ENCODE data around the gene UNK. TPM values are rescaled to one million over a fixed set of nuclear protein-coding genes. Genes with fewer than 3 reads are reported as not detected.

UNK gene
- total RNA-seq, 4 donors from 2014 or later = 27.8 to 68.2 (median 31.9) TPM

DNA sequence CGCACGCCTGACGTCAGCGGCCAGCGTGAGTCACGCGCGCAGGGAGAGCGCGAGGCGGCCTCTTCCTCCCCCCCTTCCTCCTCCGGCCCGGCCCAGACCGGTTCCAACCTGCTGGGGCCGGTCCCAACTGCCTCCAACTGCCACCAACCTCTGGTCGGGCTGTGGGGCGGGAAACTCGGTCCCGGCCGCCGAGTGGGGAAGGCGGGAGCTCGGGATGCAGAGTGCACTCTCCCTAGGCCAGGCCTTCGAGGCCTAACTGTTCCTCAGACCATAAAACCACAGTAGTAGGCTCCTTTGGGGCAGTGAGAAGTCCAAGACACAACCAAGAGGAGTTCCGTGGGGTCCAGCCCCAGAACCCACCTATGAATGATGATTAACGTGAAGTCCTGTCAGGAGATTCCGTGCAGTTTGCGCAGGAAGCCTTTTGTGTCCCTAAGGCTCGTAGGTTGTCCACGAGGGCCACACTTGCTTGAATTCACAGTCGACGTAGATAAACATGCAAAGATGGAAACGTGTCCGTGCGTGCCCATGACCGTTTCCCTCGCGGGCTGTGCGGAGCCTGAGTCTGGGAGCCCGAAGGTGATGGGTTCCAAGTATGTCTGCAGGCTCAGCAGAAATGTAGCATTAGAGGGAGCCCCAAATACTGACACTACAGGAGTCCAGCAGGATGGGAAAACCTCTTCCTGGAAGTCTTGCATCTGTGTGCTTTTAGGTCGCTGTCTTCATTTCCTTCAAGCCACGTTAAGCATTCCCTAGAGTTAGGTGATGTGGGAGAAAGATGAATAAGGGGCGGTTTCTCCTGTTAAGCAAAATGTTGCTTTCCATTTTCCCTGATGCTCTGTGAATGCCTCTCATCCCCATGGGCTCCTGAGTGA, 647 bp downstream of the UNK start:
- 3% methylated on average over 23 of the region's 43 CpGs for WGBS
- Histone ChIP-seq H3K36me3 (peaks cover 2% of the 10 kb centered on the region), H3K4me1 (peaks cover 68% of the 10 kb centered on the region), H3K27me3 (no peaks in the 10 kb centered on the region), H3K9me3 (no peaks in the 10 kb centered on the region), H3K27ac (peak overlapping the region; percentile 99), H3K4me3 (peak overlapping the region; percentile 68)
- no peak for TF ChIP-seq CTCF (IDR thresholded peaks at IDR 0.05)
- TF ChIP-seq EP300 (IDR thresholded peaks at IDR 0.05) = peak; percentile 95
- TF ChIP-seq POLR2AphosphoS5 (IDR thresholded peaks at IDR 0.05) = peak; percentile 55 to 97 (median 94)
- peak in 1 of 2 donors; percentile 13 for TF ChIP-seq POLR2A (IDR thresholded peaks at IDR 0.05)
- peak; percentile 95 for DNase-seq (ENCODE audit: low spot score in 2 of 2)

- Histone ChIP-seq H3K4me3 (no peak overlapping the region), H3K4me1 (peaks cover 28% of the 10 kb centered on the region), H3K27ac (no peak overlapping the region), H3K27me3 (no peaks in the 10 kb centered on the region), H3K9me3 (no peaks in the 10 kb centered on the region), H3K36me3 (peaks cover 18% of the 10 kb centered on the region)
- 70% methylated on average over 6 of the region's 6 CpGs for WGBS
- TF ChIP-seq EP300 (IDR thresholded peaks at IDR 0.05) (no peak), POLR2AphosphoS5 (IDR thresholded peaks at IDR 0.05) (no peak), POLR2A (IDR thresholded peaks at IDR 0.05) (no peak), CTCF (IDR thresholded peaks at IDR 0.05) (no peak)
- DNase-seq (ENCODE audit: low spot score in 2 of 2) = no peak
Observed at GRCh38 chr17:75791254-75791653, 6.6 kb downstream of the UNK start.

DNA sequence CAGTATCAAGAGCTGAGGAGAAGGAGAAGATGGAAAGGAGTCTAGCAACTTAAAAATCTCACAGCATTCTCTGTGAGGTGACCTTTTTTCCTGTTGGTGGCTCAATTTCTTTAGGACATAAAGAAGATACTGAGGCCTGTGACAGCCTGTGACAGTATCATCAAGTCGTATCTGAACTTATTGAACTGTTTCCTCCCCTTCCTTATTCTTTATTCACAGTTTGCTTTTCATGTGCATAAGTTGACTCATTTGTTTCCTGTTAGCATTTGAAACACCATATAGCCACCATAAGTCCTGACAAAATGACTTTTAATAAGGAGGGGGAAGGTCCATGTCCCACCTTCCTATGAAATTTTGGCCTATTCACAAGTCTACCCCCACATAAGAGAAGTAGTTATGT, 8.9 kb downstream of the UNK start:
- Histone ChIP-seq H3K36me3 (peaks cover 27% of the 10 kb centered on the region), H3K4me1 (peaks cover 9% of the 10 kb centered on the region), H3K27me3 (no peaks in the 10 kb centered on the region), H3K9me3 (no peaks in the 10 kb centered on the region), H3K27ac (no peak overlapping the region), H3K4me3 (no peak overlapping the region)
- WGBS = 56% methylated on average over 1 of the region's 1 CpG
- DNase-seq (ENCODE audit: low spot score in 2 of 2) = no peak
- TF ChIP-seq CTCF (IDR thresholded peaks at IDR 0.05) (no peak), POLR2AphosphoS5 (IDR thresholded peaks at IDR 0.05) (no peak), POLR2A (IDR thresholded peaks at IDR 0.05) (no peak), EP300 (IDR thresholded peaks at IDR 0.05) (no peak)

GRCh38 chr17:75795820-75796607, 11.4 kb downstream of the UNK start:
- Histone ChIP-seq H3K27ac (no peak overlapping the region), H3K27me3 (no peaks in the 10 kb centered on the region), H3K36me3 (peaks cover 43% of the 10 kb centered on the region), H3K4me3 (no peak overlapping the region), H3K9me3 (no peaks in the 10 kb centered on the region), H3K4me1 (no peaks in the 10 kb centered on the region)
- WGBS = 91% methylated on average over 8 of the region's 8 CpGs
- peak in 1 of 2 donors; percentile 37 for DNase-seq (ENCODE audit: low spot score in 2 of 2)
- TF ChIP-seq POLR2AphosphoS5 (IDR thresholded peaks at IDR 0.05) = no peak
- no peak for TF ChIP-seq POLR2A (IDR thresholded peaks at IDR 0.05)
- no peak for TF ChIP-seq CTCF (IDR thresholded peaks at IDR 0.05)
- no peak for TF ChIP-seq EP300 (IDR thresholded peaks at IDR 0.05)

GRCh38 chr17:75799402-75799801, 14.8 kb downstream of the UNK start:
- Histone ChIP-seq H3K27ac (no peak overlapping the region), H3K4me1 (no peaks in the 10 kb centered on the region), H3K36me3 (peaks cover 39% of the 10 kb centered on the region), H3K9me3 (no peaks in the 10 kb centered on the region), H3K27me3 (no peaks in the 10 kb centered on the region), H3K4me3 (no peak overlapping the region)
- peak in 1 of 2 donors; percentile 16 for DNase-seq (ENCODE audit: low spot score in 2 of 2)
- WGBS = 78% methylated on average over 4 of the region's 4 CpGs
- TF ChIP-seq POLR2A (IDR thresholded peaks at IDR 0.05) (no peak), EP300 (IDR thresholded peaks at IDR 0.05) (no peak), CTCF (IDR thresholded peaks at IDR 0.05) (no peak), POLR2AphosphoS5 (IDR thresholded peaks at IDR 0.05) (no peak)

All from suprapubic skin (tissue), 4 donors.